CD4-positive, alpha-beta T cell treated with Interferon alpha-2 for 1 hour (primary cell): ENCODE measurements around the gene ANAPC2.
A peak's percentile ranks its signal among the peaks of the same experiment; 100 is the strongest.

Experiments used
- DNase-seq, 2 donors: peaks; one replicate each; pipeline ENCODE4 v3.0.0-alpha.2; 2020 to 2022

The ANAPC2 gene

GRCh38 chr9:137227054-137227852 is 38.9 kb upstream of the ANAPC2 start, which contains the start of gene RNF224:
Gene RNF224 (plus strand): TSS chr9:137227502. CDS start chr9:137228336, 834 bp downstream.
- DNase-seq, result peak; percentile 81 to 86

DNA sequence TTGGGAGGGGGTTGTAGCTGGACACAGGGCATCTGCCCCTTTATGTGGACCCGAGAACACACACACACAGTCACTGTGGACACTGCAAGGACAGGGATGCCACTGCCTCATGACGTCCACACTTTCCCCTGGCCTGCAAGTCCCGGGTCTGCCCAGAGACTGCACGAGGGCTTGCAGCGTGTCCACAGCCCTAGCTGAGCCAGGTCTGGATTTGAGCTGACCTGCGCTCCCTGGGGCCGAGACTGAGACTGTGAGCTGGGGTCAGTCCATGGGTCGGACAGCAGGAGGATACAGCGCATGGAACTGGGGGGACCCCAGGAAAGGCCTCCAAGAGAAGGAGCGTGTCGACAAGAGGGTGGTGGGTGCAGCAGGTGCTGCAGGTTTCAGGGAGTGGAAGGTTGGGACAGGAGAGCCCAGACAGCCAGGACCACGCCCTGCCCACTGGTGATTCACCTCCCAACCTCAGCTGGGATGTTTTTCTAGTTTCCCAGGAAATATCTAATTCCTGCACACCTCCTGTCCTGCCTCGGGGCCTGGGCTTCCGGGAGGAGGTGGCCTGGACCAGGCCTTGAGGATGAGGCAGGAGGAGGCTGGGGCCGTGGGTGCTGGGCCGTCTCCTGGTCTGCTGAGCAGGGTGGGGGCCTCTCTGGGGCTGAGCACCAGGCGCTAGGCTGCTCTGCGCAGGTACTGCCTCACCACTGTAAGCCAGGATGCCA is 38.1 kb upstream of the ANAPC2 start:
- DNase-seq, result no peak

DNA sequence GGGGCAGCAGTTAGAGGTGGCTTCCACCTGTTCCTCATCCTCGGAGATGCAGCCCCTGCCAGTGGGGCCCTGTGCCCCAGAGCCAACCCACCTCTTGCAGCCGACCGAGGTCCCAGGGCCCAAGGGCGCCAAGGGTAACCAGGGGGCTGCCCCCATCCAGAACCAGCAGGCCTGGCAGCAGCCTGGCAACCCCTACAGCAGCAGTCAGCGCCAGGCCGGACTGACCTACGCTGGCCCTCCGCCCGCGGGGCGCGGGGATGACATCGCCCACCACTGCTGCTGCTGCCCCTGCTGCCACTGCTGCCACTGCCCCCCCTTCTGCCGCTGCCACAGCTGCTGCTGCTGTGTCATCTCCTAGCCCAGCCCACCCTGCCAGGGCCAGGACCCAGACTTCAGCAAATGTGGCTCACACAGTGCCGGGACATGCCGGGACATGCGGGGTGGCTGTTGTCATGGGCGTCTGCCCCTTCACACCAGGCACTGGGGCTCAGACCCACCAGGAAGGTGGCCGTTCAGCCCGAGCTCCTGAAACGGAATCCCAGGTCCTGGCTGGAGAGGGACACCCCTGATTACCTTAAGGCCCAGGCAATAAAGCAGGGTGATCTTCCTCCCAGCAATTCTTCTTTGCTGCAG is 37.5 kb upstream of the ANAPC2 start:
- DNase-seq, result no peak

DNA sequence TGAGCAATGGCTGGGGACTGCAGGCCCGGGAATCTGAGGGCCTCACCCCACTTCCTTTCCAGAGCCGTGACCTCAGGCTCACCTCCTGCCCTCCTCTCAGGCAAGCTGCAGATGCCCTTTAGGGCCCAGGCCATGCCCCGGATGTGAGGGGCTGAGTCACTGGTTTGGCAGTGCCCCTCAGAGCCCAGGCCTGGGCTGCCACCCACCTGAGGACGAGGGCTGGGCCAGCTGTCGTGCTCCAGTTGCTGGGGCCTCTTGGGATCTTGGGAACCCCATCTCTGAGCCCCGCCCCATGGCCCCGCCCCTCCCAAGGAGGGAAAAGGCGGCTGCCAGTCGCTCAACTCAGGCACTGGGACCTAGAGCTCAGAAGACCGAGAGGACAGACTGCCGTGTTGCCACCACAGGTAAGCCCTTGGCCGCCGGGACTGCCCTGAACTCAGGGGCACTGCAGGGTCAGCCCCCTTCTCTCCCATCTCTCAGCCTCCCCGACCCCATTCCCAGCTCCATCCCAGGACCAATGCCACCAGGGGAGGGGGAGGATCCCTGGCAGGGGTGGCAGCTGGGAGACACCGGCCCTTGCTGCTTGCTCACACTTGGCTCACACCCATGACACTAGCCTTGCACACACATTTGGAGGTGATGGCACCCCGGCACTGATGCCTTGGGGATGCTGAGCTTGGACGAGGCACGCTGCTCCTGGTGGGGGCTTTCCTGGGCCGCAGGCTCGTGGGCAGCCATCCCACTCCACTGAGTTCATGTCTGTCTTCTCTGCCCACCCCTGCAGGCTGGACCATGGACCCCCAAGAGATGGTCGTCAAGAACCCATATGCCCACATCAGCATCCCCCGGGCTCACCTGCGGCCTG is 36.7 kb upstream of the ANAPC2 start, which contains the start of gene CYSRT1:
TSS of gene CYSRT1 (plus strand) at position 345 of the 865 bp plus-strand sequence. CDS start at position 793, 448 bp downstream.
- DNase-seq, result no peak

DNA sequence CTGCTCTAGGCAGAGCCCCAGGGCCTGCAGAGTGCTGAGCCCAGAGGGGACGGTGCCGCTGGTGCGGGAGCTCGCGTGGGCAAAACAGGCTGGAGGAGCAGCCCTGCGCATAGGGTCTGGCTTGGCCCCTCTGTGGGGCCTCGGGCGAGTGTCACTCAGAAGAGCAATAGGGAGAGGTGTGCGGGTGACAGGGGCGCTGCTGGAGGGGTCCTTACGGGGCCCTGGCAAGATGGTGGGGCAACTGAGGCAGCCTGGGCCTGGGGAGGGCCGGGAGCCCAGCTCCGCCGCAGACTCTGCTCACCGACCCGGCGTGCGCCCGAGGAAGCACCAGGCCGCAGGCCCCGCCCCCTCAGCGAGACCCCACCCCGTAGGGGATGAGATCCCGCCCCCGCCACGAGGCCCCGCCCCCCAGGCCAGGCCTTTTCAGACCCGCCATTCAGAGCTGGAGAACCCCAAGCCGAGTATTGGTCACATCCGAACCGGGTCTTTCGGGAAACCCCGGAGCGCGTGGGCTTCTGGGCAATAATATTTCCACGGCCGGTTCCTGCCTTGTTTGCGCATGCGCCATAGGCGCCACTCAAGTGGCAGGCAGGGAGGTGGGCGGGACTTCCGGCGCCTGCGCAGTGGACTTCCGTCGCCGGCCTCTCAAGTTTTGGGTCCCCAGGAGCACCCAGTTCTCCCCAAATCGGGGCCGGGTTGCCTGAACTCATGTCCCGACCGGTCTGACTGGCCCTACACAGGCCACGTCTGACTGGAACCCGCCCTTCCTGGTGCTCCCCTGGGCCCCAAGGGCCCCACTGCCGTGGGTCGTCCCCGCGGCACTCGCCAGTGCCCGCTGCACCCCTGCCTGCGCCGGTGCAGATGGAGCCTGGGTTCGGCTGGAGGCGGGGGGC is 35.0 kb upstream of the ANAPC2 start:
- peak; percentile 99 to 100 for DNase-seq

GRCh38 chr9:137222190-137223077 is 34.1 kb upstream of the ANAPC2 start, which contains the start of gene RNF208:
Gene RNF208 (minus strand): TSS chr9:137222240. CDS start chr9:137221212, 1,028 bp downstream.
- no peak for DNase-seq

GRCh38 chr9:137221506-137222111 is 33.2 kb upstream of the ANAPC2 start:
- no peak for DNase-seq

- DNase-seq, result no peak
Measured at GRCh38 chr9:137221095-137221505, 32.7 kb upstream of the ANAPC2 start.

DNA sequence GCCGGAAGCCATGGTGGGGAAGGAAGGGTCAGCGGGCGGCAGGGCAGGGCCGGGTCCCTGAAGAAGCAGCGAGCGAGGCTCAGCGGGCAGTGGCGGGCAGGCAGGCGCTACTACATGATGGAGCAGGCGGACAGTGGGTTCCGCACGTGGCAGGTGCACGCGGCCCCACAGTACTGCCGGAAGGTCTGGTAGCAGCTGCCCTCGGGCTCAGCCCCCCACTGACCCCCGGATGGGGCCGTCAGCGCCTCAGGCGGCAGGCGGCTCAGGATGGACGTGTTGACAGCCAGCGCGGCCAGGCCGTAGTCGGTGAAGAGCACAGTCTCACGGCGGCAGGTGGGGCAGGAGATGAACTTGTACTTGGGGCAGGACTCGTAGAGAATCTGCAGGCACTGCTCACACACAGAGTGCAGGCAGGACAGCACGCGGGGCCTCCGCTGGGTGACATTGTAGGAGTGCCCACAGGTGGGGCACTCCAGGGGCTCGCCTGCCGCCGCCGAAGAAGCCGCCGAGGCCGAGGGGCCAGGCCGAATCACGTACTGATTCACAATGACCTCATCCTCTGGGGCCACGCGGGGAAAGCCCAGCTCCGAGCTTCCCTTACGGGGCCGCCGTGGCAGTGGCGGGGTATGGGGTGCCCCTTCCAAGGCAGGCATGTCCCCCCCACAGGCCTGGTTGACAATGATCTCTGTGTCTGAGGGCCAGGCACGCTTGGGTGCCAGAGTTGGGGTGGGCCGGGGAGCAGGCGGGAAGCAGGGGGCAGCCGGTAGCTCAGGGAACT is 32.1 kb upstream of the ANAPC2 start:
- no peak for DNase-seq

GRCh38 chr9:137219757-137220316 is 31.5 kb upstream of the ANAPC2 start:
- DNase-seq, result no peak

DNA sequence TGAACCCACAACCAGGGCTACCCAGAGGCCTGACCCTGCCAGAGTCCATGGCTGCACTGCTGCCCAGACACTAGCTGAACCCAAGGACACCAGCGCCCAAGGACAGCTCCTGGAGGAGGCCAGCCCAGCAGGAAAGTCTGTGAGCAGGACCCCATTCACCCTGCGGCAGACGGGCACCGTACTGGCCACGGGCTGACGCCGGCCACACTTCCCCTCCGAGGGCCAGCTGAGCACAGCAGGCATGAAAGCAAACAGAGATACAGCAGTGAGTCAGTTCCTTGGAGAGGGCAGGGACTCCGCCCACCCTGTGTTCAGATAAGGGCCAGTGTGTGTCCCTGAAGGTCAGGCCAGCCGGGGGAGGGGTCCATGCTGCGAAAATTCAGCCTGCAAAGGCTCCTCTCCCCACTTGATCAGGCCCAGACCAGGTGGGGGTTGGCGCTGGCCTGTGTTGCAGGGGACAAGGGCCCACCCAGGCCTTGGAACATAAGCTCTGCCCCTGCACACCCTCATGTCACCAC is 30.5 kb upstream of the ANAPC2 start:
- no peak for DNase-seq

DNA sequence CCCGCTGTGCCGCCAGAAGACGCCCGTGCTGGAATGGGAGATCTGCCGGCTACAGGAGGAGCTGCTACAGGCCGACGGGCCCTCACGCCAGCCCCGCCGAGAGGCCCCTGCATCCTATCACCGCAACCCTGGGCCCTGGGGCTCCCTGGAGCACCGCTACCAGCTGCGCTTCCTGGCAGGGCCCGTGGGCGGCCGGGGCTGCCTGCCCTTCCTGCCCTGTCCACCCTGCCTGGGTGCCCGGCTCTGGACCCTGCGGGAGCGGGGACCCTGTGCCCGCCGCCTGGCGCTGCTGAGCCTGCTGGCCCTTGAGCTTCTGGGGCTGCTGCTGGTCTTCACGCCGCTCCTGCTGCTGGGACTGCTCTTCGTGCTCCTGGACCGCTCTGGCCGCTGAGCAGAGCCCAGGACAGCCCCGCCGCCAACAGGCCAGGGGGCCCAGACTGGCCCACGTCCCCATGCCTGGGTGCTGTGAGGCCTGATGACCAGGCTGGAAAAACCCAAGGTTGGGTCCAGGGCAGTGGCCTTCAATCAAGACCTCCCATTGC is 29.9 kb upstream of the ANAPC2 start:
- no peak for DNase-seq

DNA sequence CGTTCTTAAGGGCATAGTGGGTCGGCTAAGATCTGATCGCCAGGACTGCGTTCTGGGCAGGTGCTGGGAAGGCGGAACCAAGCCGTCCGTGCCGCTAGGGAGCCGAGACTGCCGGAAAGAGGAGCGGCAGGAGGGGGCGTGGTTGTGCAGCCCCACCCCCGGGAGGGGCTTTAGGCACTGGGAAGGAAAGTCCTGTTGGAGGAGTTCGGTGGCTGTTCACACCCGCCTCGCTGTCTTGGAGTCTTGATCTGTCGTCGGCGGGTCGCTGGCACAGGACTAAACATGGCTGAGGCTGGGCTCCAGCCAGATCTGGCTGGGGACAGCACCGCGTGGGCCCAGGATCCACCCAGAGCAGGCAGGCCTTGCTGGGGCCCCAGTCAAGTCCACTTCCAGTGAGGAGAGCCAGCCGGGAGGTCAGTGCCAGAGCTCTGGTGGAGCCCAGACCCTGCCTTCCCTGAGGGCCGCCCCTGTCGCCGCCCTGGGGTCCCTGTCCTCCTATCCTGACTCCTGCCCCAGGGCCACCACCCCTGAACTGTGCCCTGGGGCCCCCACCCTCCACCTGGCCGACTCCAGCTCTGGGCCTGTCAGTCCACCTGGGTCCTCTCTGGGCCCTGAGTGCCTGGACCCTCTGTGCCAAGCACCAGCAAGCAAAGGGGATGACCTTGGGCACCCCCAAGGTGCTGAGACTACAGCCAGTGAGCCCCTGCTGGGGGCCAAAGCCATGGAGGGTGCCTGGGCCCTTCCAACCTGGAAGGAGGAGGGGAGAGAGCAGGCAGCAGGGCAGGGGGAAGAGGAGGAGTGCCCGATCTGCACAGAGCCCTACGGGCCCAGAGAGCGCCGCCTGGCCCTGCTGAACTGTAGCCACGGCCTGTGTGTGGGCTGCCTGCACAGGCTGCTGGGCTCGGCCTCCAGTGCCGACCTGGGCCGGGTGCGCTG is 29.2 kb upstream of the ANAPC2 start:
- DNase-seq, result no peak

DNA sequence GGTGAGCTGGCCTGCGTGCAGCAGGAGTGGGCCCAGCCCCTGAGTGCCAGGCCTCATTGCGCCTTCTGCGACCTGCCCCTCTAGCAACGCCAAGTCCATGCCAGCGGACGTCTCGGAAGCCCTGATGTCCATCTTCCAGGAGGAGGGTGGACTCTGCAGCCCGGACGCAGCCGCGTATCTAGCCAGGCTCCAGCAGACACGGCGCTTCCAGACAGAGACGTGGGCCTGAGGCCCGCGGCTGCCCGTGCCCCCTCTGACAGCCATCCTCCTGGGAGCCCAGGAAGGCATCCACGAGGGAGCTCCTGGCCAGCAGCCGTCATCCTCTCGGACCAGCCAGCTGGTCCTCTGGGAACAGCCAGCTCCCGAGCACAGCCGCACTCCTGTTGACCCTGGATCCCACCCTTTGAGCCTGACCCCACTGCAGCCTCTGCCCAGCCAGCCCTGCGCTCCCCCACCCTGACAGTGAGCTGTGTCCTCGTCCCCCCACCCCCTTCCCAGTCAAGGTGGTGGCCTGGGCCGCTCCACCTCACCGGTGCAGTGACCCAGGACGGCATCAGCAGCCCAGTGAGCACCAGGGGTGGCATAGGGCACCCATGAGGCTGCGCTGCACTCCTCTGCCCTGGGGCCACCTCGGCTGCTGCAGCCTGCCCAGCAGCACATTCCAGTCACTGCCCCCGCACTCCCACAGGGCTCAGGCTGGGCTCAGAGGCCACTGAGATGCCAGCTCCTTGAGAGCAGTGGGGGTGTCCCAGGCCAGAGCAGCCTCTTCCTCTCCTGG is 28.0 kb upstream of the ANAPC2 start:
- no peak for DNase-seq

- DNase-seq, result no peak
Measured at GRCh38 chr9:137215196-137215986, 27.0 kb upstream of the ANAPC2 start.
